ENCODE data around the gene CRMP1. TPM values are rescaled to one million over a fixed set of nuclear protein-coding genes. Genes with fewer than 3 reads are reported as not detected.
"Not testable (repeated sequence)": the region's sequence is repeated elsewhere in the genome, so short reads cannot be mapped to it uniquely, and the experiment has no call there.

Gene CRMP1
- total RNA-seq, 1 donor from 2014 or later, result 2.9 TPM

GRCh38 chr4:5825321-5826041 lies 67.4 kb downstream of the CRMP1 start:
- no peak for DNase-seq (ENCODE audit: extremely low read depth, low read depth, low spot score)

GRCh38 chr4:5824635-5825034 lies 68.3 kb downstream of the CRMP1 start:
- DNase-seq (ENCODE audit: extremely low read depth, low read depth, low spot score), result no peak

- DNase-seq (ENCODE audit: extremely low read depth, low read depth, low spot score), result no peak
Measured at GRCh38 chr4:5824227-5824626, 68.7 kb downstream of the CRMP1 start.

- DNase-seq (ENCODE audit: extremely low read depth, low read depth, low spot score), result no peak
Measured at GRCh38 chr4:5823542-5824211, 69.2 kb downstream of the CRMP1 start.

GRCh38 chr4:5822619-5823018 lies 70.3 kb downstream of the CRMP1 start:
- DNase-seq (ENCODE audit: extremely low read depth, low read depth, low spot score), result no peak

- no peak for DNase-seq (ENCODE audit: extremely low read depth, low read depth, low spot score)
Measured at GRCh38 chr4:5821665-5822358, 71.1 kb downstream of the CRMP1 start.

- DNase-seq (ENCODE audit: extremely low read depth, low read depth, low spot score), result no peak
Measured at GRCh38 chr4:5816851-5817375, 76.0 kb downstream of the CRMP1 start.

GRCh38 chr4:5816101-5816500 lies 76.8 kb downstream of the CRMP1 start:
- DNase-seq (ENCODE audit: extremely low read depth, low read depth, low spot score), result no peak

- no peak for DNase-seq (ENCODE audit: extremely low read depth, low read depth, low spot score)
Measured at GRCh38 chr4:5815641-5816040, 77.2 kb downstream of the CRMP1 start.

GRCh38 chr4:5814421-5814820 lies 78.5 kb downstream of the CRMP1 start:
- DNase-seq (ENCODE audit: extremely low read depth, low read depth, low spot score), result no peak

GRCh38 chr4:5813882-5814255 lies 79.0 kb downstream of the CRMP1 start:
- DNase-seq (ENCODE audit: extremely low read depth, low read depth, low spot score), result no peak

GRCh38 chr4:5812506-5813229 lies 80.2 kb downstream of the CRMP1 start:
- DNase-seq (ENCODE audit: extremely low read depth, low read depth, low spot score), result peak; percentile 44

GRCh38 chr4:5812057-5812456 lies 80.8 kb downstream of the CRMP1 start:
- not testable (repeated sequence) for DNase-seq (ENCODE audit: extremely low read depth, low read depth, low spot score)

GRCh38 chr4:5810770-5811430 lies 82.0 kb downstream of the CRMP1 start:
- DNase-seq (ENCODE audit: extremely low read depth, low read depth, low spot score), result no peak

- no peak for DNase-seq (ENCODE audit: extremely low read depth, low read depth, low spot score)
Measured at GRCh38 chr4:5810151-5810550, 82.7 kb downstream of the CRMP1 start.

GRCh38 chr4:5809216-5809776 lies 83.6 kb downstream of the CRMP1 start:
- DNase-seq (ENCODE audit: extremely low read depth, low read depth, low spot score), result no peak

- no peak for DNase-seq (ENCODE audit: extremely low read depth, low read depth, low spot score)
Measured at GRCh38 chr4:5808081-5808741, 84.7 kb downstream of the CRMP1 start.

GRCh38 chr4:5805270-5805669 lies 87.6 kb downstream of the CRMP1 start:
- no peak for DNase-seq (ENCODE audit: extremely low read depth, low read depth, low spot score)

- DNase-seq (ENCODE audit: extremely low read depth, low read depth, low spot score), result no peak
Measured at GRCh38 chr4:5804656-5805055, 88.2 kb downstream of the CRMP1 start.

GRCh38 chr4:5802565-5802964 lies 90.3 kb downstream of the CRMP1 start:
- no peak for DNase-seq (ENCODE audit: extremely low read depth, low read depth, low spot score)

Data from glomerular endothelial cell (primary cell).